ENCODE results near the gene MUC5AC.

MUC5AC gene

DNA sequence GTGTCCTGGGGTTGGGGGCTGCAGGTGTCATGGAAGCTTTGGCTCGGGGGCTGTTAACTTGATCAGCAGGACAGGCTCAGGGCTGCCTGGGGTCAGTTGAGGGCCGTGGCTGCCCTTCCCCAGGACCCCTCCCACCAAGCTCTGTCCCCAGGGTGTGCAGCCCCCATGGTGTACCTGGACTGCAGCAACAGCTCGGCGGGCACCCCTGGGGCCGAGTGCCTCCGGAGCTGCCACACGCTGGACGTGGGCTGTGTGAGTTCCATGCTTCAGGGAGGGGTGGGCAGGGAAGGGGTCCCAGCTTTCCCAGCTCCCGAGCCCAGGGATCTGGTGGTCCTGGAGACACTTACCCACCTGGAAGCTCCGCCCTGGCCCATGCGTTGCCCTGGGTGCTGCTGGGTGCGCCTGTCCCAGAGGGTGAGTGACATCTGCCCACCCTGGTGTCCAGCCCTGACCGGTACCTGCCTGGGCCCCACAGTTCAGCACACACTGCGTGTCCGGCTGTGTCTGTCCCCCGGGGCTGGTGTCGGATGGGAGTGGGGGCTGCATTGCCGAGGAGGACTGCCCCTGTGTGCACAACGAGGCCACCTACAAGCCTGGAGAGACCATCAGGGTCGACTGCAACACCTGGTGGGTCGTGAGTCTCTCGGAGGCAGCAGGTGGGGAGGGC, 76.4 kb downstream of the MUC5AC start:
- TF ChIP-seq, protein P1, sequence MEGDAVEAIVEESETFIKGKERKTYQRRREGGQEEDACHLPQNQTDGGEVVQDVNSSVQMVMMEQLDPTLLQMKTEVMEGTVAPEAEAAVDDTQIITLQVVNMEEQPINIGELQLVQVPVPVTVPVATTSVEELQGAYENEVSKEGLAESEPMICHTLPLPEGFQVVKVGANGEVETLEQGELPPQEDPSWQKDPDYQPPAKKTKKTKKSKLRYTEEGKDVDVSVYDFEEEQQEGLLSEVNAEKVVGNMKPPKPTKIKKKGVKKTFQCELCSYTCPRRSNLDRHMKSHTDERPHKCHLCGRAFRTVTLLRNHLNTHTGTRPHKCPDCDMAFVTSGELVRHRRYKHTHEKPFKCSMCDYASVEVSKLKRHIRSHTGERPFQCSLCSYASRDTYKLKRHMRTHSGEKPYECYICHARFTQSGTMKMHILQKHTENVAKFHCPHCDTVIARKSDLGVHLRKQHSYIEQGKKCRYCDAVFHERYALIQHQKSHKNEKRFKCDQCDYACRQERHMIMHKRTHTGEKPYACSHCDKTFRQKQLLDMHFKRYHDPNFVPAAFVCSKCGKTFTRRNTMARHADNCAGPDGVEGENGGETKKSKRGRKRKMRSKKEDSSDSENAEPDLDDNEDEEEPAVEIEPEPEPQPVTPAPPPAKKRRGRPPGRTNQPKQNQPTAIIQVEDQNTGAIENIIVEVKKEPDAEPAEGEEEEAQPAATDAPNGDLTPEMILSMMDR (IDR thresholded peaks at IDR 0.05; ENCODE audit: borderline replicate concordance, control extremely low read depth, extremely low read depth, insufficient read depth, missing control alignments), result no peak
- in situ Hi-C loops (cut with MboI; ENCODE audit: low sequenced_read_pairs, unreplicated experiment), result no loop called here
- DNase-seq (ENCODE audit: low spot score), result no peak

DNA sequence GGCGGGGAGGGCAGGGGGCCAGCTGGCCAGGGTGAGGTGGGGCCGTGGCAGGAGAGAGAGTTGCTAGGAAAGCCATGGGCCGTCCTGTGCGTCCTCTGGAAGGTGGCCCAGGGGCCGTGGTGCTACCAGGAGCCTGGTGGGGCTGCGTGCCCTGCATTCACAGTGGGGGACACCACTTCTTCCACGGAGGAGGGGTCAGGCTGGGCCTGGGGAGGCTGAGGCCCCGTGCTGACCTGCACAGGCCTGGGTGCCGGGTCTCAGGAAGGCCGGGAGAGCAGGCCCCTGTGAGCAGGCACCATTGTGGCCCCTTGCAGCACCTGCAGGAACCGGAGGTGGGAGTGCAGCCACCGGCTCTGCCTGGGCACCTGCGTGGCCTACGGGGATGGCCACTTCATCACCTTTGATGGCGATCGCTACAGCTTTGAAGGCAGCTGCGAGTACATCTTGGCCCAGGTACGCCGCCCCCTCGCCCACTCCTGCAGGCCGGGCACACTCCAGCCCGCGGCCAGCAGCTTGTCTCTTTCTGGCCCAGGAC, 77.1 kb downstream of the MUC5AC start:
- TF ChIP-seq, protein P1 (IDR thresholded peaks at IDR 0.05; ENCODE audit: borderline replicate concordance, control extremely low read depth, extremely low read depth, insufficient read depth, missing control alignments), result no peak
- in situ Hi-C loops (cut with MboI; ENCODE audit: low sequenced_read_pairs, unreplicated experiment), result no loop called here
- no peak for DNase-seq (ENCODE audit: low spot score)

DNA sequence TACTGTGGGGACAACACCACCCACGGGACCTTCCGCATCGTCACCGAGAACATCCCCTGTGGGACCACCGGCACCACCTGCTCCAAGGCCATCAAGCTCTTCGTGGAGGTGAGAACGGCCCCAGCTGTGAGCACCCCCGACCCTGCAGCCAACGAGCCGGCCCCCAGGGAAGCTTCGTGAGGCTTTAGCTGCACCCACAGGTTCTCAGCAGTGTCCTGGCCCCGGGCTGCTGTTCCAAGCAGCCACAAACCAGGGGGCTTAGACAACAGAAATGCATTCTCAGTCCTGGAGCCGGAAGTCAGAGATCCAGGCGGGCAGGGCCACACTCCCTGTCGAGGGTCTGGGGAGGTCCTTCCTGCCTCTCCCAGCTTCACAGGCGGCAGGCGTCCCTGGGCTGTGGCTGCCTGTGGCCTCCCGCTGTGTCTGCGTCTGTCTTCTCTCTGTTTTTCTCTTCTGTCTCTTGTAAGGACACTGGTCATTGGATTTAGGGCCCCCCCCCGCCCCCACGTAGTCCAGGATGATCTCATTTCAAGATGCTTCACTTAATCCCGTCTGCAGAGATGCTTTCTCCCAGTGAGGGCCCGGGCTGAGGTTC, 77.7 kb downstream of the MUC5AC start:
- TF ChIP-seq, protein P1 (IDR thresholded peaks at IDR 0.05; ENCODE audit: borderline replicate concordance, control extremely low read depth, extremely low read depth, insufficient read depth, missing control alignments), result no peak

DNA sequence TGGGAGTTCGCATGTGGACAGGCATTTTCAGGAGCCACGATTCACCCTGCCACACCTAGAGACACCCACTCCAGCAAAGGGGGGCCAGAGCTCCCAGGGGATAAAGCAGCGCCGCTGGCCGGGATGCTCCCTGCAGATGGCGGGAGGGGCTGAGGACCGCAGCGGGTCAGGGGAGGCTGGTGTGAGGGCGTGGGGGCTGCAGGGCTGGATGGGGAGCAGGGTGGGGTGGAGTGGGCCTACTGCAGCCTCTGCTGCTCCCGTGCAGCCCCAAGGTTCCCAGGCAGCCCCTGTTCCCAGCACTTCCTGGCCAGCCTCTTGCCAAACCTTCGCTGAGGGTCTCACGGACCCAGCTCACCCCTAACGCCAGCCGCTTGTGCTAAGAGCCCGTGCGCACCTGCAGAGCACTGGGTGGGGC, 78.2 kb downstream of the MUC5AC start:
- in situ Hi-C loops (cut with MboI; ENCODE audit: low sequenced_read_pairs, unreplicated experiment), result no loop called here
- TF ChIP-seq, protein P1 (IDR thresholded peaks at IDR 0.05; ENCODE audit: borderline replicate concordance, control extremely low read depth, extremely low read depth, insufficient read depth, missing control alignments), result no peak
- no peak for DNase-seq (ENCODE audit: low spot score)

More for the DNA sequence above, 77.7 kb downstream of the MUC5AC start:
- in situ Hi-C loops (cut with MboI; ENCODE audit: low sequenced_read_pairs, unreplicated experiment), result no loop called here
- DNase-seq (ENCODE audit: low spot score), result no peak

- in situ Hi-C loops (cut with MboI; ENCODE audit: low sequenced_read_pairs, unreplicated experiment), result no loop called here
- TF ChIP-seq, protein P1 (IDR thresholded peaks at IDR 0.05; ENCODE audit: borderline replicate concordance, control extremely low read depth, extremely low read depth, insufficient read depth, missing control alignments), result no peak
- no peak for DNase-seq (ENCODE audit: low spot score)
Measured at GRCh38 chr11:1236316-1237127, 78.8 kb downstream of the MUC5AC start.

DNA sequence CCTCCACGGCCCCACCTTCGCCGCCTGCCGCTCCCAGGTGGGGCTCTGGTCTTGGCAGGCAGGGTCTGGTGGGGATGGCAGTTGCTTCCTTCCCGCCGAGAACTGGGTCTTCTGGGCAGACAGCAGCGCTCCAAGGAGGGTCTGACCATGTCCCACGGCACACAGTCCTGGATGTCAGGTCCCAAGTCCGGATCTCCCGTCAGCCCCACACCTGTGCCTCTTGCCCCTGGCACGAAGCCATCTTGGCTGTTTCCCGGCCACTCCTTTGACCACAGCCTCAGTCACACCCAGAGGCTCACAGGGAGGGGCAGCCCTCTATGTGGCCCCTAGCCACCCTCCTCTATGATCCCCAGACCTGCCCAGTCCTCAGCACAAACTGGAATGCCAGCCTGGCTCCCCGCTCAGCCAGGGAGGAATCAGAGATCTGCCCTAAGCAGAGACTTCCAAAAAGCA, 79.4 kb downstream of the MUC5AC start:
- DNase-seq (ENCODE audit: low spot score), result no peak
- in situ Hi-C loops (cut with MboI; ENCODE audit: low sequenced_read_pairs, unreplicated experiment), result no loop called here
- TF ChIP-seq, protein P1 (IDR thresholded peaks at IDR 0.05; ENCODE audit: borderline replicate concordance, control extremely low read depth, extremely low read depth, insufficient read depth, missing control alignments), result no peak

Data from GM13976 (cell line).